IMR-90 (cell line): ENCODE results near the gene RBL2. TPM values are rescaled to one million over a fixed set of nuclear protein-coding genes. Genes with fewer than 3 reads are reported as not detected.

Experiments used
- ATAC-seq: fragments of 200-7000 bp; cut with Tn5 transposase; 2 replicates; pipeline ENCODE4 v1.9.1; 2020; ENCODE audit warnings: low read depth, mild to moderate bottlenecking, moderate library complexity
- BruUV-seq: library from RNA; stranded (reverse); fragments of 400-500 nt; replicated peaks from 2 replicates; lab custom pipeline; 2021; lab: Mats Ljungman, UMichigan
- CTCF ChIA-PET: fragments of 300-600 bp; formaldehyde crosslinking; extraction: SDS; loops from one replicate; lab custom pipeline; 2021; ENCODE audit warnings: antibody characterized with exemption; lab: Yijun Ruan, JAX
- POLR2A ChIA-PET: fragments of 300-600 bp; sonication (Branson Sonifier 250); formaldehyde crosslinking; loops from one replicate; lab custom pipeline; 2022; ENCODE audit warnings: antibody characterized with exemption; ENCODE audit not compliant: unreplicated experiment; lab: Charles Lee
- DNase-seq: peaks from one replicate; pipeline ENCODE4 v3.0.0; 2013
- H2AFZ ChIP-seq: replicated peaks from 2 replicates; pipeline ENCODE3; 2013; ENCODE audit warnings: low read length, mild to moderate bottlenecking; ENCODE audit not compliant: poor library complexity
- H2AK5ac ChIP-seq: 2 replicates; pipeline ENCODE4 v1.6.1; 2013; ENCODE audit warnings: low read depth, low read length, inconsistent platforms
- H2AK9ac ChIP-seq: replicated peaks from 2 replicates; pipeline ENCODE3; 2013; ENCODE audit warnings: mild to moderate bottlenecking, low read depth, low read length, moderate library complexity; ENCODE audit not compliant: poor library complexity
- H2BK120ac ChIP-seq: 2 replicates; pipeline ENCODE4 v1.6.1; 2013; ENCODE audit warnings: low read depth, low read length, inconsistent platforms
- H2BK15ac ChIP-seq: 3 replicates; pipeline ENCODE4 v1.6.1; 2013; ENCODE audit warnings: low read depth, low read length, inconsistent platforms
- H2BK20ac ChIP-seq: 2 replicates; pipeline ENCODE4 v1.6.1; 2013; ENCODE audit warnings: low read depth, mild to moderate bottlenecking, inconsistent platforms, low read length, moderate library complexity
- H2BK5ac ChIP-seq: 2 replicates; pipeline ENCODE4 v1.6.1; 2013; ENCODE audit warnings: mild to moderate bottlenecking, low read depth, low read length, inconsistent platforms; ENCODE audit not compliant: poor library complexity, severe bottlenecking
- H3K14ac ChIP-seq: replicated peaks from 2 replicates; pipeline ENCODE4 v1.6.1; 2013; ENCODE audit warnings: low read depth, low read length, inconsistent platforms
- H3K18ac ChIP-seq: 2 replicates; pipeline ENCODE4 v1.6.1; 2013; ENCODE audit warnings: low read depth, low read length, control low read depth
- H3K23ac ChIP-seq: 2 replicates; pipeline ENCODE4 v1.6.1; 2013; ENCODE audit warnings: low read depth, low read length, inconsistent platforms
- H3K27ac ChIP-seq: 2 replicates; pipeline ENCODE4 v1.5.1; 2013; ENCODE audit warnings: mild to moderate bottlenecking, control low read depth, low read length; ENCODE audit not compliant: insufficient read depth
- H3K27me3 ChIP-seq: 2 replicates; pipeline ENCODE4 v1.6.1; 2013; ENCODE audit warnings: low read length; ENCODE audit not compliant: control insufficient read depth, insufficient read depth
- H3K36me3 ChIP-seq: 2 replicates; pipeline ENCODE4 v1.6.1; 2013; ENCODE audit warnings: low read length, mixed read lengths; ENCODE audit not compliant: control insufficient read depth, insufficient read depth
- H3K4ac ChIP-seq: 2 replicates; pipeline ENCODE4 v1.6.1; 2013; ENCODE audit warnings: low read depth, low read length, inconsistent platforms
- H3K4me1 ChIP-seq: 2 replicates; pipeline ENCODE4 v1.6.1; 2013; ENCODE audit warnings: low read length, mixed read lengths; ENCODE audit not compliant: control insufficient read depth, insufficient read depth
- H3K4me2 ChIP-seq: 2 replicates; pipeline ENCODE4 v1.6.1; 2013; ENCODE audit warnings: low read depth, mild to moderate bottlenecking, control low read depth, low read length, moderate library complexity
- H3K4me3 ChIP-seq: 2 replicates; pipeline ENCODE4 v1.5.1; 2013; ENCODE audit warnings: low read depth, mild to moderate bottlenecking, control low read depth, low read length, moderate library complexity; ENCODE audit not compliant: insufficient read depth
- H3K56ac ChIP-seq: 2 replicates; pipeline ENCODE4 v1.6.1; 2013; ENCODE audit warnings: low read length, inconsistent platforms; ENCODE audit not compliant: insufficient read depth; ENCODE audit errors: extremely low read depth
- H3K79me1 ChIP-seq, 2 experiments: 2 replicates each; pipeline ENCODE4 v1.6.1; 2013; ENCODE audit warnings: low read length in 2 of 2, inconsistent platforms in 1 of 2, low read depth in 1 of 2
- H3K9ac ChIP-seq: 2 replicates; pipeline ENCODE4 v1.6.1; 2013; ENCODE audit warnings: low read depth, low read length, control low read depth
- H3K9me1 ChIP-seq: 2 replicates; pipeline ENCODE4 v1.6.1; 2013; ENCODE audit warnings: low read length, inconsistent platforms; ENCODE audit not compliant: insufficient read depth
- H3K9me3 ChIP-seq: 2 replicates; pipeline ENCODE4 v1.6.1; 2013; ENCODE audit warnings: low read length; ENCODE audit not compliant: control insufficient read depth, insufficient read depth
- H4K20me1 ChIP-seq: 2 replicates; pipeline ENCODE4 v1.6.1; 2013; ENCODE audit warnings: low read length, inconsistent platforms; ENCODE audit not compliant: insufficient read depth
- H4K5ac ChIP-seq: 2 replicates; pipeline ENCODE4 v1.6.1; 2013; ENCODE audit warnings: mild to moderate bottlenecking, low read depth, low read length, control low read depth
- H4K8ac ChIP-seq, 2 experiments: 2 replicates each; pipeline ENCODE4 v1.6.1; 2013; ENCODE audit warnings: low read depth in 2 of 2, low read length in 2 of 2, control low read depth in 1 of 2, inconsistent platforms in 1 of 2
- H4K91ac ChIP-seq: 2 replicates; pipeline ENCODE4 v1.6.1; 2013; ENCODE audit warnings: low read depth, low read length, inconsistent platforms; ENCODE audit not compliant: insufficient read depth
- FOS ChIP-seq: fragments of 150-350 bp; IDR thresholded peaks from 2 replicates; pipeline ENCODE4 v1.6.1; 2016; ENCODE audit warnings: low read depth, low read length
- MXI1 ChIP-seq: IDR thresholded peaks from 2 replicates; pipeline ENCODE4 v1.6.1; 2012; ENCODE audit warnings: low read depth, mild to moderate bottlenecking, low read length, moderate library complexity, borderline replicate concordance
- NFE2L2 ChIP-seq: fragments of 150-350 bp; IDR thresholded peaks from 2 replicates; pipeline ENCODE4 v1.6.1; 2016; ENCODE audit warnings: low read depth, mild to moderate bottlenecking, low read length
- RAD21 ChIP-seq: IDR thresholded peaks from 2 replicates; pipeline ENCODE4 v1.6.1; 2012; ENCODE audit warnings: low read length, improper control_type of control experiment
- RCOR1 ChIP-seq: IDR thresholded peaks from 2 replicates; pipeline ENCODE4 v1.6.1; 2012; ENCODE audit warnings: mild to moderate bottlenecking, low read length, improper control_type of control experiment; ENCODE audit not compliant: insufficient replicate concordance
- RFX5 ChIP-seq: IDR thresholded peaks from 2 replicates; pipeline ENCODE4 v1.8.0; 2012; ENCODE audit warnings: low read depth, mild to moderate bottlenecking, low read length, moderate library complexity
- SMC3 ChIP-seq: fragments of 150-350 bp; IDR thresholded peaks from 2 replicates; pipeline ENCODE4 v1.6.1; 2016; ENCODE audit warnings: low read depth, mild to moderate bottlenecking, antibody characterized with exemption, low read length, moderate library complexity
- WGBS, 2 experiments: methylation state at CpG; one replicate each; pipeline versions ENCODE4 v1.1.5 to v1.1.7; 2013; ENCODE audit warnings: missing lambda C conversion rate in 2 of 2; ENCODE audit not compliant: insufficient read length in 1 of 2; ENCODE audit errors: extremely low coverage in 2 of 2; 5-methylcytosine and 5-hydroxymethylcytosine counted together
- dilution Hi-C: fragments of 300-500 bp; cut with HindIII; formaldehyde crosslinking; loops from one replicate; pipeline ENCODE4 v1.14.3; 2018; ENCODE audit warnings: low sequenced_read_pairs; ENCODE audit not compliant: unreplicated experiment
- in situ Hi-C: fragments of 300-500 bp; cut with MboI; formaldehyde crosslinking; loops from 3 replicates; pipeline ENCODE4 v1.14.3; 2019; ENCODE audit warnings: low sequenced_read_pairs, inconsistent platforms, mixed read lengths
- intact Hi-C: fragments of 100-400 bp; cut with micrococcal nuclease; formaldehyde crosslinking; loops from 2 replicates; pipeline ENCODE4 v1.10.0; 2022
- polyA plus RNA-seq, 3 experiments: library from polyadenylated mRNA; depleted of rRNA; stranded (reverse); fragments of >200 nt; gene quantifications; 2 replicates each; pipeline ENCODE4 v1.2.3, GENCODE V29; 2012; ENCODE audit warnings: low replicate concordance in 1 of 3
- total RNA-seq: library from RNA; depleted of rRNA; stranded (reverse); fragments of >200 nt; gene quantifications from 2 replicates; pipeline ENCODE4 v1.2.3, GENCODE V29; 2012

The RBL2 gene
- total and polyA plus RNA-seq, 2 of the 4 experiments (the other 2 are of a cell fraction) = 19.7 to 23.4 TPM

- Histone ChIP-seq H3K23ac (no peak overlapping the region), H2BK120ac (no peak overlapping the region), H2AK9ac (no peak overlapping the region), H4K8ac (no peak overlapping the region), H4K91ac (no peak overlapping the region), H3K27ac (no peak overlapping the region), H3K56ac (no peak overlapping the region), H2BK20ac (no peak overlapping the region), H3K79me1 (no peaks in the 10 kb centered on the region), H2AFZ (no peak overlapping the region), H3K9me3 (no peaks in the 10 kb centered on the region), H3K27me3 (no peaks in the 10 kb centered on the region), H2BK5ac (no peak overlapping the region), H3K4me3 (no peak overlapping the region), H3K4me2 (no peak overlapping the region), H3K4me1 (peaks cover 2% of the 10 kb centered on the region; the same call in 1 of the 2 replicates), H2AK5ac (no peak overlapping the region), H3K14ac (no peak overlapping the region), H3K18ac (no peak overlapping the region), H4K5ac (no peak overlapping the region), H3K36me3 (peaks cover 18% of the 10 kb centered on the region), H2BK15ac (no peak overlapping the region), H3K9ac (no peak overlapping the region), H4K20me1 (no peaks in the 10 kb centered on the region), H3K4ac (no peak overlapping the region), H3K9me1 (no peaks in the 10 kb centered on the region)
- POLR2A ChIA-PET = no interaction called here
- ATAC-seq (no peak), DNase-seq (no peak)
- no CpG with 5 or more reads among the region's 2 CpGs for WGBS, 2 experiments
- dilution Hi-C loops = no loop called here
- CTCF ChIA-PET = no interaction called here
- intact Hi-C loops = no loop called here
- no TSS peak for BruUV-seq
- no peak for TF ChIP-seq MXI1
- no peak for TF ChIP-seq RAD21
- no peak for TF ChIP-seq FOS
- no peak for TF ChIP-seq RFX5
- TF ChIP-seq RCOR1 = no peak
- TF ChIP-seq NFE2L2 = no peak
- no peak for TF ChIP-seq SMC3
- in situ Hi-C loops = no loop called here
Measured at GRCh38 chr16:53484542-53484941, 50.3 kb downstream of the RBL2 start.
